ENCODE data around the gene CACNA1E. TPM values are rescaled to one million over a fixed set of nuclear protein-coding genes. Genes with fewer than 3 reads are reported as not detected.

Gene CACNA1E
- total and polyA plus RNA-seq, 5 donors from 2014 or later, result not detected

- Histone ChIP-seq H3K36me3 (ENCODE audit: control insufficient read depth, insufficient read depth, low read length) (no peaks in the 10 kb centered on the region), H3K27ac (ENCODE audit: insufficient read depth, low read length, poor library complexity, severe bottlenecking) (no peak overlapping the region), H3K4me3 (ENCODE audit: low read depth, low read length) (no peak overlapping the region), H3K27me3 (ENCODE audit: control insufficient read depth, insufficient read depth, low read length) (peaks cover 6% of the 10 kb centered on the region), H3K4me1 (ENCODE audit: control insufficient read depth, insufficient read depth, low read length, poor library complexity, severe bottlenecking) (no peaks in the 10 kb centered on the region), H3K9me3 (ENCODE audit: control insufficient read depth in 2 of 2, low read length in 2 of 2) (no peaks in the 10 kb centered on the region)
- ATAC-seq (ENCODE audit: low read depth in 2 of 2), result no peak
- Mint-ChIP-seq H3K4me1 (no peaks in the 10 kb centered on the region), H3K4me3 (no peak overlapping the region), H3K36me3 (no peaks in the 10 kb centered on the region), H3K9me3 (peaks cover 0 to 2% (median 0%) of the 10 kb centered on the region in 7 donors), H3K27ac (no peak overlapping the region), H3K27me3 (peaks cover 18% of the 10 kb centered on the region)
- no peak for DNase-seq
These were observed 7.7 kb upstream of the CACNA1E start for GRCh38 chr1:181475580-181475979.

GRCh38 chr1:181476581-181476980 is 6.7 kb upstream of the CACNA1E start:
- ATAC-seq (ENCODE audit: low read depth in 2 of 2) (no peak), DNase-seq (no peak)
- no peak overlapping the region for H3K27ac Mint-ChIP-seq
- peaks cover 0 to 2% (median 0%) of the 10 kb centered on the region in 7 donors for H3K9me3 Mint-ChIP-seq
- Histone ChIP-seq H3K27ac (ENCODE audit: insufficient read depth, low read length, poor library complexity, severe bottlenecking) (no peak overlapping the region), H3K4me3 (ENCODE audit: low read depth, low read length) (no peak overlapping the region), H3K9me3 (ENCODE audit: control insufficient read depth in 2 of 2, low read length in 2 of 2) (no peaks in the 10 kb centered on the region), H3K4me1 (ENCODE audit: control insufficient read depth, insufficient read depth, low read length, poor library complexity, severe bottlenecking) (no peaks in the 10 kb centered on the region), H3K27me3 (ENCODE audit: control insufficient read depth, insufficient read depth, low read length) (peaks cover 9% of the 10 kb centered on the region), H3K36me3 (ENCODE audit: control insufficient read depth, insufficient read depth, low read length) (no peaks in the 10 kb centered on the region)
- H3K36me3 Mint-ChIP-seq, result no peaks in the 10 kb centered on the region
- no peak overlapping the region for H3K4me3 Mint-ChIP-seq
- peaks cover 26% of the 10 kb centered on the region for H3K27me3 Mint-ChIP-seq
- no peaks in the 10 kb centered on the region for H3K4me1 Mint-ChIP-seq

GRCh38 chr1:181478306-181478705 is 5.0 kb upstream of the CACNA1E start:
- Histone ChIP-seq H3K27me3 (ENCODE audit: control insufficient read depth, insufficient read depth, low read length) (peaks cover 12% of the 10 kb centered on the region), H3K4me1 (ENCODE audit: control insufficient read depth, insufficient read depth, low read length, poor library complexity, severe bottlenecking) (peaks cover 5% of the 10 kb centered on the region), H3K27ac (ENCODE audit: insufficient read depth, low read length, poor library complexity, severe bottlenecking) (no peak overlapping the region), H3K4me3 (ENCODE audit: low read depth, low read length) (no peak overlapping the region), H3K9me3 (ENCODE audit: control insufficient read depth in 2 of 2, low read length in 2 of 2) (no peaks in the 10 kb centered on the region), H3K36me3 (ENCODE audit: control insufficient read depth, insufficient read depth, low read length) (no peaks in the 10 kb centered on the region)
- H3K9me3 Mint-ChIP-seq, result peaks cover 0 to 3% (median 0%) of the 10 kb centered on the region in 7 donors
- no peak overlapping the region for H3K4me3 Mint-ChIP-seq
- H3K36me3 Mint-ChIP-seq, result no peaks in the 10 kb centered on the region
- DNase-seq, result no peak
- H3K27me3 Mint-ChIP-seq, result peaks cover 32% of the 10 kb centered on the region
- ATAC-seq (ENCODE audit: low read depth in 2 of 2), result no peak
- no peak overlapping the region for H3K27ac Mint-ChIP-seq
- peaks cover 0 to 3% (median 0%) of the 10 kb centered on the region in 4 donors for H3K4me1 Mint-ChIP-seq

DNA sequence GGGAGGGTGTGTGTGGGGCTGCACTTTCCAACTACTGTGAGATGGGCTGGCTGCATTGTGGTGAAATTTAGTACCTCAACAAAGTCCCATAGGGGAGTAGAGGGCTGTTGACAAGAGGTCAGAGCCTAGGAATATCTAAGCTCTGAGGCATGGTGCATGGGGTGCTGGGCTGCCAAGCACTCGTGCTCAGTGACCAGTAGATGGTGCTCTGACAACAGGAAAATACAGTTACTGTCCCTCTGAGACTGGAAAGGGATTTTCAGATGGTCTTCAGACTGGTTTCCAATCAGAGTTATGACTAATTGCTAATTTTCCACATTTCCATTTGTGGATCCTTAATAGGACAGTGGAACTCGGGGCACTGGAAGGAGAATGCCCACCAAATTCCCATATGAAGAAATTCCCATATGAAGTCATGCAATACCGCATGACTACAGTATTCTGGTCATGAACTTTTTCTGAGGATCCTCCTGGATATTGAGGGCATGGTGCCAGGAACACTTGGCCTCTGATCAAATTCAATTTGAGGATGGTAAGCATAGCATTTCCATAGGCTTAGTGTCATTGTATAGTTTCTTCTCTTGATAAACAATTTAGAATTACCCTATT is 4.1 kb upstream of the CACNA1E start:
- Histone ChIP-seq H3K36me3 (ENCODE audit: control insufficient read depth, insufficient read depth, low read length) (no peaks in the 10 kb centered on the region), H3K4me1 (ENCODE audit: control insufficient read depth, insufficient read depth, low read length, poor library complexity, severe bottlenecking) (peaks cover 5% of the 10 kb centered on the region), H3K4me3 (ENCODE audit: low read depth, low read length) (no peak overlapping the region), H3K27me3 (ENCODE audit: control insufficient read depth, insufficient read depth, low read length) (peaks cover 14% of the 10 kb centered on the region), H3K27ac (ENCODE audit: insufficient read depth, low read length, poor library complexity, severe bottlenecking) (no peak overlapping the region), H3K9me3 (ENCODE audit: control insufficient read depth in 2 of 2, low read length in 2 of 2) (no peaks in the 10 kb centered on the region)
- peaks cover 0 to 4% (median 0%) of the 10 kb centered on the region in 7 donors for H3K9me3 Mint-ChIP-seq
- ATAC-seq (ENCODE audit: low read depth in 2 of 2) (no peak), DNase-seq (peak in 2 of 3 donors; percentile 11 to 52)
- H3K4me1 Mint-ChIP-seq, result peaks cover 0 to 11% (median 0%) of the 10 kb centered on the region in 4 donors
- no peak overlapping the region for H3K4me3 Mint-ChIP-seq
- H3K36me3 Mint-ChIP-seq, result no peaks in the 10 kb centered on the region
- no peak overlapping the region for H3K27ac Mint-ChIP-seq
- peaks cover 41% of the 10 kb centered on the region for H3K27me3 Mint-ChIP-seq

GRCh38 chr1:181482001-181482430 is 1.3 kb upstream of the CACNA1E start:
- Mint-ChIP-seq H3K36me3 (no peaks in the 10 kb centered on the region), H3K9me3 (peaks cover 0 to 5% (median 0%) of the 10 kb centered on the region in 7 donors), H3K27me3 (peaks cover 67% of the 10 kb centered on the region), H3K4me1 (peaks cover 0 to 24% (median under 1%) of the 10 kb centered on the region in 4 donors), H3K4me3 (peak overlapping the region in 1 of 4 donors; percentile 41), H3K27ac (no peak overlapping the region)
- Histone ChIP-seq H3K4me3 (ENCODE audit: low read depth, low read length) (no peak overlapping the region), H3K4me1 (ENCODE audit: control insufficient read depth, insufficient read depth, low read length, poor library complexity, severe bottlenecking) (peaks cover 5% of the 10 kb centered on the region), H3K9me3 (ENCODE audit: control insufficient read depth in 2 of 2, low read length in 2 of 2) (no peaks in the 10 kb centered on the region), H3K36me3 (ENCODE audit: control insufficient read depth, insufficient read depth, low read length) (no peaks in the 10 kb centered on the region), H3K27me3 (ENCODE audit: control insufficient read depth, insufficient read depth, low read length) (peaks cover 22% of the 10 kb centered on the region), H3K27ac (ENCODE audit: insufficient read depth, low read length, poor library complexity, severe bottlenecking) (no peak overlapping the region)
- no peak for ATAC-seq (ENCODE audit: low read depth in 2 of 2)
- DNase-seq, result no peak

GRCh38 chr1:181482521-181483284 is 614 bp upstream of the CACNA1E start:
- peaks cover 5% of the 10 kb centered on the region for H3K4me1 ChIP-seq (ENCODE audit: control insufficient read depth, insufficient read depth, low read length, poor library complexity, severe bottlenecking)
- Mint-ChIP-seq H3K9me3 (peaks cover 0 to 5% (median 0%) of the 10 kb centered on the region in 7 donors), H3K4me1 (peaks cover 0 to 24% (median under 1%) of the 10 kb centered on the region in 4 donors), H3K4me3 (no peak overlapping the region), H3K27ac (no peak overlapping the region), H3K27me3 (peaks cover 65% of the 10 kb centered on the region), H3K36me3 (no peaks in the 10 kb centered on the region)
- H3K27me3 ChIP-seq (ENCODE audit: control insufficient read depth, insufficient read depth, low read length), result peaks cover 27% of the 10 kb centered on the region
- peak in 1 of 3 donors; percentile 49 for DNase-seq
- H3K4me3 ChIP-seq (ENCODE audit: low read depth, low read length), result no peak overlapping the region
- H3K36me3 ChIP-seq (ENCODE audit: control insufficient read depth, insufficient read depth, low read length), result no peaks in the 10 kb centered on the region
- peak in 1 of 2 donors; percentile 13 for ATAC-seq (ENCODE audit: low read depth in 2 of 2)
- H3K9me3 ChIP-seq (ENCODE audit: control insufficient read depth in 2 of 2, low read length in 2 of 2), result no peaks in the 10 kb centered on the region
- H3K27ac ChIP-seq (ENCODE audit: insufficient read depth, low read length, poor library complexity, severe bottlenecking), result no peak overlapping the region

DNA sequence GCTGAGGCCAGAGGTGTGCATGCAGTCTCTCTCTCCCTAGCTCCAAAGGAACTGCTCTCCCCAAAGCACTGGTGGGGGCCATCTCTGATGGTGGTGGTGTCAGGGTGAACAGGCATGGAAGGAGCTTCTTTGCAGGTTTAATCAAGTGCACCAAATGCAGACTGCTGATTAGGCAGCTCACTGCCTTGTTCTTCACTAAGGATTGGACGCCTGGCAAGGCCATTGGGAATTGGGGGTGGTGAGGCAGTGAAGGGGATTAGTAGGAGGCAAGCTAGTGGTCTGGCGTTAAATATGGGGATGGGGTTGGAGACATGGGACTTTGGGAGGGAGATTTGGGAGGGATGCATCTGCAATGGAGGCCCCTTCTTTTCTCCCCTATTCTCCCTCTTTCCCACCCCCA is 1.5 kb downstream of the CACNA1E start:
- ATAC-seq (ENCODE audit: low read depth in 2 of 2) (no peak), DNase-seq (no peak)
- H3K27ac Mint-ChIP-seq, result no peak overlapping the region
- Histone ChIP-seq H3K27ac (ENCODE audit: insufficient read depth, low read length, poor library complexity, severe bottlenecking) (no peak overlapping the region), H3K4me3 (ENCODE audit: low read depth, low read length) (no peak overlapping the region), H3K27me3 (ENCODE audit: control insufficient read depth, insufficient read depth, low read length) (peaks cover 38% of the 10 kb centered on the region), H3K36me3 (ENCODE audit: control insufficient read depth, insufficient read depth, low read length) (no peaks in the 10 kb centered on the region), H3K9me3 (ENCODE audit: control insufficient read depth in 2 of 2, low read length in 2 of 2) (no peaks in the 10 kb centered on the region), H3K4me1 (ENCODE audit: control insufficient read depth, insufficient read depth, low read length, poor library complexity, severe bottlenecking) (peaks cover 5% of the 10 kb centered on the region)
- H3K27me3 Mint-ChIP-seq, result peaks cover 69% of the 10 kb centered on the region
- H3K4me3 Mint-ChIP-seq, result no peak overlapping the region
- H3K36me3 Mint-ChIP-seq, result no peaks in the 10 kb centered on the region
- peaks cover 0 to 24% (median under 1%) of the 10 kb centered on the region in 4 donors for H3K4me1 Mint-ChIP-seq
- H3K9me3 Mint-ChIP-seq, result peaks cover 0 to 5% (median 0%) of the 10 kb centered on the region in 7 donors
